Measurements from ENCODE around the gene TEAD3.

Gene TEAD3

GRCh38 chr6:35541836-35542235, 45.0 kb upstream of the TEAD3 start:
- TF ChIP-seq NFIC (IDR thresholded peaks at IDR 0.05) (no peak), USF1 (IDR thresholded peaks at IDR 0.05) (no peak), TAF1 (IDR thresholded peaks at IDR 0.05; ENCODE audit: low read depth) (no peak), EGR1 (IDR thresholded peaks at IDR 0.05) (no peak), FOXM1 (IDR thresholded peaks at IDR 0.05; ENCODE audit: borderline replicate concordance, low read depth) (no peak), TEAD4 (IDR thresholded peaks at IDR 0.05) (no peak), CREB1 (IDR thresholded peaks at IDR 0.05; ENCODE audit: low read depth) (no peak), CEBPB (IDR thresholded peaks at IDR 0.05) (no peak), ZBTB7A (IDR thresholded peaks at IDR 0.05; ENCODE audit: low read depth) (no peak)

- TF ChIP-seq RAD21 (IDR thresholded peaks at IDR 0.05; ENCODE audit: low read depth) (no peak), CREB1 (IDR thresholded peaks at IDR 0.05; ENCODE audit: low read depth) (no peak), ZBTB7A (IDR thresholded peaks at IDR 0.05; ENCODE audit: low read depth) (no peak)
Measured at GRCh38 chr6:35539223-35539622, 42.3 kb upstream of the TEAD3 start.

- TF ChIP-seq TAF1 (IDR thresholded peaks at IDR 0.05; ENCODE audit: low read depth) (no peak), CEBPB (IDR thresholded peaks at IDR 0.05) (no peak), FOXM1 (IDR thresholded peaks at IDR 0.05; ENCODE audit: borderline replicate concordance, low read depth) (no peak)
Measured at GRCh38 chr6:35534407-35535170, 37.7 kb upstream of the TEAD3 start.

GRCh38 chr6:35533981-35534380, 37.1 kb upstream of the TEAD3 start:
- TF ChIP-seq CREB1 (IDR thresholded peaks at IDR 0.05; ENCODE audit: low read depth) (no peak), TAF1 (IDR thresholded peaks at IDR 0.05; ENCODE audit: low read depth) (no peak), RAD21 (IDR thresholded peaks at IDR 0.05; ENCODE audit: low read depth) (no peak), USF1 (IDR thresholded peaks at IDR 0.05) (no peak), ZBTB7A (IDR thresholded peaks at IDR 0.05; ENCODE audit: low read depth) (no peak), FOXM1 (IDR thresholded peaks at IDR 0.05; ENCODE audit: borderline replicate concordance, low read depth) (no peak), EGR1 (IDR thresholded peaks at IDR 0.05) (no peak), EP300 (IDR thresholded peaks at IDR 0.05; ENCODE audit: borderline replicate concordance) (no peak), YY1 (IDR thresholded peaks at IDR 0.05; ENCODE audit: low read depth) (no peak), CEBPB (IDR thresholded peaks at IDR 0.05) (no peak)

GRCh38 chr6:35532126-35532525, 35.2 kb upstream of the TEAD3 start:
- TF ChIP-seq RAD21 (IDR thresholded peaks at IDR 0.05; ENCODE audit: low read depth) (no peak), CREB1 (IDR thresholded peaks at IDR 0.05; ENCODE audit: low read depth) (no peak), CEBPB (IDR thresholded peaks at IDR 0.05) (no peak), REST (IDR thresholded peaks at IDR 0.05; ENCODE audit: low read depth) (no peak), ZBTB7A (IDR thresholded peaks at IDR 0.05; ENCODE audit: low read depth) (no peak), FOXM1 (IDR thresholded peaks at IDR 0.05; ENCODE audit: borderline replicate concordance, low read depth) (no peak), USF1 (IDR thresholded peaks at IDR 0.05) (no peak), TEAD4 (IDR thresholded peaks at IDR 0.05) (no peak), MAX (IDR thresholded peaks at IDR 0.05) (no peak), NFIC (IDR thresholded peaks at IDR 0.05) (no peak), EP300 (IDR thresholded peaks at IDR 0.05; ENCODE audit: borderline replicate concordance) (no peak), EGR1 (IDR thresholded peaks at IDR 0.05) (no peak), YY1 (IDR thresholded peaks at IDR 0.05; ENCODE audit: low read depth) (no peak), TCF12 (IDR thresholded peaks at IDR 0.05; ENCODE audit: low read depth) (no peak), TAF1 (IDR thresholded peaks at IDR 0.05; ENCODE audit: low read depth) (no peak)

GRCh38 chr6:35524380-35525020, 27.6 kb upstream of the TEAD3 start:
- TF ChIP-seq EP300 (IDR thresholded peaks at IDR 0.05; ENCODE audit: borderline replicate concordance) (no peak), CEBPB (IDR thresholded peaks at IDR 0.05) (no peak), USF1 (IDR thresholded peaks at IDR 0.05) (no peak), CREB1 (IDR thresholded peaks at IDR 0.05; ENCODE audit: low read depth) (no peak), REST (IDR thresholded peaks at IDR 0.05; ENCODE audit: low read depth) (no peak), ZBTB7A (IDR thresholded peaks at IDR 0.05; ENCODE audit: low read depth) (no peak), TAF1 (IDR thresholded peaks at IDR 0.05; ENCODE audit: low read depth) (no peak), TCF12 (IDR thresholded peaks at IDR 0.05; ENCODE audit: low read depth) (no peak), FOXM1 (IDR thresholded peaks at IDR 0.05; ENCODE audit: borderline replicate concordance, low read depth) (no peak), MAX (IDR thresholded peaks at IDR 0.05) (no peak), NFIC (IDR thresholded peaks at IDR 0.05) (no peak)
